Measurements from ENCODE around the gene SGMS2. TPM values are rescaled to one million over a fixed set of nuclear protein-coding genes. Genes with fewer than 3 reads are reported as not detected.
"Not testable (repeated sequence)": the region's sequence is repeated elsewhere in the genome, so short reads cannot be mapped to it uniquely, and the experiment has no call there.

The SGMS2 gene
- polyA plus RNA-seq, 2 of the 4 experiments (the other 2 are of a cell fraction) = 8.5 to 22.6 TPM

- ATAC-seq = no peak
- no peak overlapping the region for H3K4me3 ChIP-seq
- 20% methylated on average over 4 of the region's 4 CpGs for WGBS (ENCODE audit: missing lambda C conversion rate)
- H3K4me1 ChIP-seq = no peaks in the 10 kb centered on the region
- H3K9me3 ChIP-seq = peaks cover 12% of the 10 kb centered on the region
- no peak overlapping the region for H3K27ac ChIP-seq
- TF ChIP-seq ZNF302 (CRISPR knock-in tag; IDR thresholded peaks at IDR 0.05) (no peak), ZSCAN20 (CRISPR knock-in tag; IDR thresholded peaks at IDR 0.05) (no peak), MAZ (IDR thresholded peaks at IDR 0.05; ENCODE audit: borderline replicate concordance, low read depth, low read length) (no peak), RNF2 (IDR thresholded peaks at IDR 0.05; ENCODE audit: borderline replicate concordance, low read depth) (no peak), EHMT2 (IDR thresholded peaks at IDR 0.05; ENCODE audit: low read depth) (no peak), RARB (CRISPR knock-in tag; IDR thresholded peaks at IDR 0.05) (no peak), NR3C1 (IDR thresholded peaks at IDR 0.05) (no peak)
- TF ChIP-seq, protein P1, sequence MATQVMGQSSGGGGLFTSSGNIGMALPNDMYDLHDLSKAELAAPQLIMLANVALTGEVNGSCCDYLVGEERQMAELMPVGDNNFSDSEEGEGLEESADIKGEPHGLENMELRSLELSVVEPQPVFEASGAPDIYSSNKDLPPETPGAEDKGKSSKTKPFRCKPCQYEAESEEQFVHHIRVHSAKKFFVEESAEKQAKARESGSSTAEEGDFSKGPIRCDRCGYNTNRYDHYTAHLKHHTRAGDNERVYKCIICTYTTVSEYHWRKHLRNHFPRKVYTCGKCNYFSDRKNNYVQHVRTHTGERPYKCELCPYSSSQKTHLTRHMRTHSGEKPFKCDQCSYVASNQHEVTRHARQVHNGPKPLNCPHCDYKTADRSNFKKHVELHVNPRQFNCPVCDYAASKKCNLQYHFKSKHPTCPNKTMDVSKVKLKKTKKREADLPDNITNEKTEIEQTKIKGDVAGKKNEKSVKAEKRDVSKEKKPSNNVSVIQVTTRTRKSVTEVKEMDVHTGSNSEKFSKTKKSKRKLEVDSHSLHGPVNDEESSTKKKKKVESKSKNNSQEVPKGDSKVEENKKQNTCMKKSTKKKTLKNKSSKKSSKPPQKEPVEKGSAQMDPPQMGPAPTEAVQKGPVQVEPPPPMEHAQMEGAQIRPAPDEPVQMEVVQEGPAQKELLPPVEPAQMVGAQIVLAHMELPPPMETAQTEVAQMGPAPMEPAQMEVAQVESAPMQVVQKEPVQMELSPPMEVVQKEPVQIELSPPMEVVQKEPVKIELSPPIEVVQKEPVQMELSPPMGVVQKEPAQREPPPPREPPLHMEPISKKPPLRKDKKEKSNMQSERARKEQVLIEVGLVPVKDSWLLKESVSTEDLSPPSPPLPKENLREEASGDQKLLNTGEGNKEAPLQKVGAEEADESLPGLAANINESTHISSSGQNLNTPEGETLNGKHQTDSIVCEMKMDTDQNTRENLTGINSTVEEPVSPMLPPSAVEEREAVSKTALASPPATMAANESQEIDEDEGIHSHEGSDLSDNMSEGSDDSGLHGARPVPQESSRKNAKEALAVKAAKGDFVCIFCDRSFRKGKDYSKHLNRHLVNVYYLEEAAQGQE (IDR thresholded peaks at IDR 0.05) = no peak
- TF ChIP-seq, protein P2, sequence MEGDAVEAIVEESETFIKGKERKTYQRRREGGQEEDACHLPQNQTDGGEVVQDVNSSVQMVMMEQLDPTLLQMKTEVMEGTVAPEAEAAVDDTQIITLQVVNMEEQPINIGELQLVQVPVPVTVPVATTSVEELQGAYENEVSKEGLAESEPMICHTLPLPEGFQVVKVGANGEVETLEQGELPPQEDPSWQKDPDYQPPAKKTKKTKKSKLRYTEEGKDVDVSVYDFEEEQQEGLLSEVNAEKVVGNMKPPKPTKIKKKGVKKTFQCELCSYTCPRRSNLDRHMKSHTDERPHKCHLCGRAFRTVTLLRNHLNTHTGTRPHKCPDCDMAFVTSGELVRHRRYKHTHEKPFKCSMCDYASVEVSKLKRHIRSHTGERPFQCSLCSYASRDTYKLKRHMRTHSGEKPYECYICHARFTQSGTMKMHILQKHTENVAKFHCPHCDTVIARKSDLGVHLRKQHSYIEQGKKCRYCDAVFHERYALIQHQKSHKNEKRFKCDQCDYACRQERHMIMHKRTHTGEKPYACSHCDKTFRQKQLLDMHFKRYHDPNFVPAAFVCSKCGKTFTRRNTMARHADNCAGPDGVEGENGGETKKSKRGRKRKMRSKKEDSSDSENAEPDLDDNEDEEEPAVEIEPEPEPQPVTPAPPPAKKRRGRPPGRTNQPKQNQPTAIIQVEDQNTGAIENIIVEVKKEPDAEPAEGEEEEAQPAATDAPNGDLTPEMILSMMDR (IDR thresholded peaks at IDR 0.05) = no peak
- DNase-seq (ENCODE audit: low read depth in 1 of 2, low spot score in 1 of 2) = no peak
- ChIA-PET POLR2A (no interaction called here), CTCF (no interaction called here)
- H3K4me2 ChIP-seq = no peak overlapping the region
- FAIRE-seq = no peak
These were observed 98.0 kb downstream of the SGMS2 start for GRCh38 chr4:107922486-107923473.

DNA sequence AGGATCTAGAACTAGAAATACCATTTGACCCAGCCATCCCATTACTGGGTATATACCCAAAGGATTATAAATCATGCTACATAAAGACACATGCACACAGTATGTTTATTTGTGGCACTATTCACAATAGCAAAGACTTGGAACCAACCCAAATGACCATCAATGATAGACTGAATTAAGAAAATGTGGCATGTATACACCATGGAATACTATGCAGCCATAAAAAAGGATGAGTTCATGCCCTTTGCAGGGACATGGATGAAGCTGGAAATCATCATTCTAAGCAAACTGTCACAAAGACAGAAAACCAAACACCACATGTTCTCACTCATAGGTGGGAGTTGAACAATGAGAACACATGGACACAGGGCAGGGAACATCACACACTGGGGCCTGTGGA is 101.0 kb downstream of the SGMS2 start:
- H3K4me2 ChIP-seq; DNase-seq (ENCODE audit: low read depth in 1 of 2, low spot score in 1 of 2); H3K4me1 ChIP-seq; ATAC-seq; H3K27ac ChIP-seq; CTCF ChIA-PET; H3K4me3 ChIP-seq; H3K9me3 ChIP-seq; FAIRE-seq; POLR2A ChIA-PET: not testable (repeated sequence)

DNA sequence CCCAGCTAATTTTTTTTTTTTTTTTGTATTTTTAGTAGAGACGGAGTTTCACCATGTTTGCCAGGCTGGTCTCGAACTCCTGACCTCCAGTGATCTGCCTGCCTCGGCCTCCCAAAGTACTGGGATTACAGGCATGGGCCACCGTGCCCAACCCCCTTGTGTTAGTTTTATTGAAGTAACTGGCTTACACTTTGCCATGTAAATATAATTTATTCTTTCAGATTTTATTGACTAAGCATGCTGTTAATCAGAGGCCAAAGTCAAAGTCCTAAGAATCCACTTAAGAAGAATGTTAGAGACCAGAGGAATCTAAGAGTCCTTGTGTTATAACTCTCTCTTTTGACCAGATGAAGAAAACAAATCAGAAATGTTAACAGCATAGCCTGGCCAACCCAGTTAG is 102.1 kb downstream of the SGMS2 start:
- CTCF ChIA-PET; H3K4me2 ChIP-seq; DNase-seq (ENCODE audit: low read depth in 1 of 2, low spot score in 1 of 2); FAIRE-seq; H3K9me3 ChIP-seq; H3K4me1 ChIP-seq; ATAC-seq; POLR2A ChIA-PET; H3K4me3 ChIP-seq; H3K27ac ChIP-seq: not testable (repeated sequence)
- 47% methylated on average over 4 of the region's 4 CpGs for WGBS (ENCODE audit: missing lambda C conversion rate)

Measured in A549 (cell line).